H9 (cell line): Measurements from ENCODE around the gene TRAF6. TPM values are rescaled to one million over a fixed set of nuclear protein-coding genes. Genes with fewer than 3 reads are reported as not detected.

Experiments used
- DNase-seq: peaks from one replicate; pipeline ENCODE4 v3.0.0-alpha.2; 2017
- H2AFZ ChIP-seq: one replicate; pipeline ENCODE4 v1.6.1; 2013; ENCODE audit warnings: mild to moderate bottlenecking, low read length, control low read depth, moderate library complexity
- H2AK5ac ChIP-seq: 2 replicates; pipeline ENCODE4 v1.6.1; 2013; ENCODE audit warnings: low read length, control low read depth, mixed read lengths; ENCODE audit not compliant: insufficient read length
- H2BK120ac ChIP-seq: one replicate; pipeline ENCODE4 v1.6.1; 2013; ENCODE audit warnings: low read depth, mild to moderate bottlenecking, low read length, control low read depth, inconsistent platforms; ENCODE audit not compliant: poor library complexity, severe bottlenecking
- H2BK12ac ChIP-seq: 2 replicates; pipeline ENCODE4 v1.6.1; 2013; ENCODE audit warnings: low read length, control low read depth, mixed read lengths, low read depth; ENCODE audit not compliant: insufficient read length
- H2BK15ac ChIP-seq: 2 replicates; pipeline ENCODE4 v1.6.1; 2013; ENCODE audit warnings: low read depth, low read length, control low read depth
- H2BK20ac ChIP-seq: one replicate; pipeline ENCODE4 v1.6.1; 2013; ENCODE audit warnings: low read depth, mild to moderate bottlenecking, low read length, control low read depth, inconsistent platforms; ENCODE audit not compliant: poor library complexity, severe bottlenecking
- H2BK5ac ChIP-seq: 2 replicates; pipeline ENCODE4 v1.6.1; 2013; ENCODE audit warnings: low read length, control low read depth, mixed read lengths; ENCODE audit not compliant: insufficient read length
- H3K14ac ChIP-seq: 2 replicates; pipeline ENCODE4 v1.6.1; 2013; ENCODE audit warnings: low read length, control low read depth; ENCODE audit not compliant: insufficient read depth
- H3K18ac ChIP-seq: 2 replicates; pipeline ENCODE4 v1.6.1; 2013; ENCODE audit warnings: low read depth, mild to moderate bottlenecking, mixed read lengths, low read length, control low read depth; ENCODE audit not compliant: insufficient read length
- H3K23ac ChIP-seq: 2 replicates; pipeline ENCODE4 v1.6.1; 2013; ENCODE audit warnings: low read length, control low read depth, mixed read lengths, low read depth; ENCODE audit not compliant: insufficient read length
- H3K23me2 ChIP-seq: 2 replicates; pipeline ENCODE4 v1.6.1; 2013; ENCODE audit warnings: low read depth, mild to moderate bottlenecking, mixed read lengths, low read length, control low read depth; ENCODE audit not compliant: insufficient read length, poor library complexity, severe bottlenecking
- H3K27ac ChIP-seq: 2 replicates; pipeline ENCODE4 v1.5.1; 2013; ENCODE audit warnings: low read length, control low read depth, mixed read lengths, low read depth; ENCODE audit not compliant: insufficient read length
- H3K27me3 ChIP-seq: 2 replicates; pipeline ENCODE4 v1.6.1; 2013; ENCODE audit warnings: low read length, control low read depth, inconsistent platforms; ENCODE audit not compliant: insufficient read depth
- H3K4ac ChIP-seq: 2 replicates; pipeline ENCODE4 v1.6.1; 2013; ENCODE audit warnings: low read depth, mild to moderate bottlenecking, control low read depth, inconsistent platforms, low read length, moderate library complexity
- H3K4me1 ChIP-seq: 2 replicates; pipeline ENCODE4 v1.6.1; 2013; ENCODE audit warnings: low read length, control low read depth, inconsistent platforms; ENCODE audit not compliant: insufficient read depth
- H3K4me2 ChIP-seq: 2 replicates; pipeline ENCODE4 v1.6.1; 2013; ENCODE audit warnings: low read length, control low read depth, mixed read lengths; ENCODE audit not compliant: insufficient read length, insufficient read depth
- H3K56ac ChIP-seq: 2 replicates; pipeline ENCODE4 v1.6.1; 2013; ENCODE audit warnings: low read depth, mild to moderate bottlenecking, mixed read lengths, low read length, control low read depth; ENCODE audit not compliant: insufficient read length
- H3K79me1 ChIP-seq: 2 replicates; pipeline ENCODE4 v1.6.1; 2013; ENCODE audit warnings: low read depth, mild to moderate bottlenecking, moderate library complexity, low read length, control low read depth, inconsistent platforms; ENCODE audit not compliant: insufficient read depth, poor library complexity, severe bottlenecking
- H3K79me2 ChIP-seq: 2 replicates; pipeline ENCODE4 v1.6.1; 2013; ENCODE audit warnings: low read length, control low read depth, inconsistent platforms; ENCODE audit not compliant: insufficient read depth
- H3K9ac ChIP-seq: 2 replicates; pipeline ENCODE4 v1.6.1; 2013; ENCODE audit warnings: low read length, control low read depth, mixed read lengths; ENCODE audit not compliant: insufficient read length; ENCODE audit errors: extremely low read depth
- H3K9me3 ChIP-seq: one replicate; pipeline ENCODE4 v1.6.1; 2013; ENCODE audit warnings: low read depth, low read length, inconsistent platforms; ENCODE audit not compliant: control insufficient read depth
- H3T11ph ChIP-seq: one replicate; pipeline ENCODE4 v1.6.1; 2013; ENCODE audit warnings: mild to moderate bottlenecking, low read length, control low read depth, inconsistent platforms
- H4K20me1 ChIP-seq: one replicate; pipeline ENCODE4 v1.6.1; 2013; ENCODE audit not compliant: control insufficient read depth, insufficient read length, insufficient read depth
- H4K5ac ChIP-seq: 2 replicates; pipeline ENCODE4 v1.6.1; 2013; ENCODE audit warnings: low read depth, mild to moderate bottlenecking, mixed read lengths, low read length, control low read depth; ENCODE audit not compliant: insufficient read length
- H4K8ac ChIP-seq: replicated peaks from 2 replicates; pipeline ENCODE4 v1.6.1; 2013; ENCODE audit warnings: low read length, control low read depth, mixed read lengths, low read depth; ENCODE audit not compliant: insufficient read length
- H4K91ac ChIP-seq: 2 replicates; pipeline ENCODE4 v1.6.1; 2013; ENCODE audit warnings: low read depth, mild to moderate bottlenecking, moderate library complexity, mixed read lengths, low read length, control low read depth; ENCODE audit not compliant: insufficient read length
- H3K27ac Mint-ChIP-seq, 3 experiments: 2 replicates in 2 of 3; 3 replicates in 1 of 3; pipeline ENCODE4 v1.8.0; 2020 to 2021; ENCODE audit warnings: mixed read lengths in 3 of 3, mild to moderate bottlenecking in 1 of 3, moderate library complexity in 1 of 3
- H3K27me3 Mint-ChIP-seq: 2 replicates; pipeline ENCODE4 v1.8.0; 2021; ENCODE audit warnings: low read depth, mild to moderate bottlenecking, moderate library complexity, mixed read lengths
- H3K36me3 Mint-ChIP-seq, 3 experiments: 2 replicates in 2 of 3; 3 replicates in 1 of 3; pipeline ENCODE4 v1.8.0; 2020 to 2021; ENCODE audit warnings: low read depth in 3 of 3, mixed read lengths in 3 of 3; ENCODE audit not compliant: insufficient read depth in 1 of 3
- H3K4me1 Mint-ChIP-seq, 2 experiments: 2 replicates each; pipeline ENCODE4 v1.8.0; 2020; ENCODE audit warnings: mixed read lengths in 2 of 2
- H3K4me3 Mint-ChIP-seq, 2 experiments: 2 replicates in 1 of 2; 3 replicates in 1 of 2; pipeline ENCODE4 v1.8.0; 2020 to 2021; ENCODE audit warnings: mild to moderate bottlenecking in 2 of 2, mixed read lengths in 2 of 2, moderate library complexity in 1 of 2
- H3K9me3 Mint-ChIP-seq, 2 experiments: 2 replicates in 1 of 2; 3 replicates in 1 of 2; pipeline ENCODE4 v1.8.0; 2020; ENCODE audit warnings: mild to moderate bottlenecking in 2 of 2, mixed read lengths in 2 of 2, moderate library complexity in 1 of 2
- WGBS: extraction: QIAGEN DNeasy Blood & Tissue Kit; methylation state at CpG from one replicate; pipeline ENCODE4 v1.1.7; 2013; ENCODE audit warnings: missing lambda C conversion rate, low lambda C conversion rate, mixed read lengths; ENCODE audit not compliant: insufficient read length; ENCODE audit errors: extremely low coverage; 5-methylcytosine and 5-hydroxymethylcytosine counted together
- total RNA-seq: library from RNA; stranded (reverse); gene quantifications from 2 replicates; pipeline ENCODE4 v1.2.1, GENCODE V29; 2021
- TF ChIP-seq, protein P1 (sequence below): fragments of 200-600 bp; sonication (generic); conservative IDR thresholded peaks from 3 replicates; pipeline ENCODE4 v1.8.0; 2021; ENCODE audit warnings: antibody characterized with exemption, mild to moderate bottlenecking

Gene TRAF6
- total RNA-seq, 1 experiment from 2014 or later: 9.9 TPM

DNA sequence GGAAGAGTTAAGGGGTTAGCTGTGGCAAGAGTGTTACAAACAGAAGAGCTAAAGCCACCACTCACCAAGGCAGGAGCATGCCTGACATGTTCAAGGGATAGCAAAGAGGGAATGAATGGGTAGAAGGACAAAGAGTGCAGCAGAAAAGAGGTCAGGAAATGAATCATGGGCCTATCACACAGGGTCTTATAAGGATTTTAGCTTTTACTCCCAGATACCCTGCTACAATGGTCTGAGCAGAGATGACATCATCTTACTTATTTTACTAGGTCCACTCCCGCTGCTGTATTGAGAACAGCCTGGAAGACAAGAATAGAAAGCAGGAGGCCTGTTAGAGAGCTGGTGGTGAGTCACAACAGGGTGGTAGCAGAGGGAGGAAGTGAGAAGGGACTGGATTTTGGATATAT, 9.8 kb downstream of the TRAF6 start:
- Histone ChIP-seq H3K79me1 (no peaks in the 10 kb centered on the region), H2AFZ (no peak overlapping the region), H2BK5ac (no peak overlapping the region), H3K14ac (no peak overlapping the region), H2BK20ac (no peak overlapping the region), H4K5ac (no peak overlapping the region), H3K79me2 (no peaks in the 10 kb centered on the region), H3K9ac (no peak overlapping the region), H2BK12ac (no peak overlapping the region), H3K18ac (no peak overlapping the region), H3K4ac (no peak overlapping the region), H3K27ac (no peak overlapping the region), H4K91ac (no peak overlapping the region), H3K56ac (no peak overlapping the region), H3K4me1 (no peaks in the 10 kb centered on the region), H4K8ac (no peak overlapping the region), H2BK15ac (no peak overlapping the region), H3K27me3 (no peaks in the 10 kb centered on the region), H3K23me2 (no peaks in the 10 kb centered on the region), H3K4me2 (no peak overlapping the region), H4K20me1 (no peaks in the 10 kb centered on the region), H3T11ph (no peak overlapping the region), H3K9me3 (no peaks in the 10 kb centered on the region), H2BK120ac (no peak overlapping the region), H2AK5ac (no peak overlapping the region), H3K23ac (no peak overlapping the region)
- H3K4me3 Mint-ChIP-seq: no peak overlapping the region
- no peaks in the 10 kb centered on the region for H3K9me3 Mint-ChIP-seq
- peaks cover 0 to 26% (median 16%) of the 10 kb centered on the region in 3 experiments; a peak in 5 of 7 replicates for H3K36me3 Mint-ChIP-seq
- DNase-seq: no peak
- no peaks in the 10 kb centered on the region for H3K27me3 Mint-ChIP-seq
- H3K27ac Mint-ChIP-seq: peak overlapping the region in 1 of 3 experiments; percentile 31; a peak in 1 of 7 replicates
- no CpG with 5 or more reads among the region's 1 CpG for WGBS
- no peaks in the 10 kb centered on the region for H3K4me1 Mint-ChIP-seq
- TF ChIP-seq, protein P1, sequence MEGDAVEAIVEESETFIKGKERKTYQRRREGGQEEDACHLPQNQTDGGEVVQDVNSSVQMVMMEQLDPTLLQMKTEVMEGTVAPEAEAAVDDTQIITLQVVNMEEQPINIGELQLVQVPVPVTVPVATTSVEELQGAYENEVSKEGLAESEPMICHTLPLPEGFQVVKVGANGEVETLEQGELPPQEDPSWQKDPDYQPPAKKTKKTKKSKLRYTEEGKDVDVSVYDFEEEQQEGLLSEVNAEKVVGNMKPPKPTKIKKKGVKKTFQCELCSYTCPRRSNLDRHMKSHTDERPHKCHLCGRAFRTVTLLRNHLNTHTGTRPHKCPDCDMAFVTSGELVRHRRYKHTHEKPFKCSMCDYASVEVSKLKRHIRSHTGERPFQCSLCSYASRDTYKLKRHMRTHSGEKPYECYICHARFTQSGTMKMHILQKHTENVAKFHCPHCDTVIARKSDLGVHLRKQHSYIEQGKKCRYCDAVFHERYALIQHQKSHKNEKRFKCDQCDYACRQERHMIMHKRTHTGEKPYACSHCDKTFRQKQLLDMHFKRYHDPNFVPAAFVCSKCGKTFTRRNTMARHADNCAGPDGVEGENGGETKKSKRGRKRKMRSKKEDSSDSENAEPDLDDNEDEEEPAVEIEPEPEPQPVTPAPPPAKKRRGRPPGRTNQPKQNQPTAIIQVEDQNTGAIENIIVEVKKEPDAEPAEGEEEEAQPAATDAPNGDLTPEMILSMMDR: no peak
